Measurements from ENCODE around the gene P4HB.
"Not testable (repeated sequence)": the region's sequence is repeated elsewhere in the genome, so short reads cannot be mapped to it uniquely, and the experiment has no call there.

Gene P4HB

DNA sequence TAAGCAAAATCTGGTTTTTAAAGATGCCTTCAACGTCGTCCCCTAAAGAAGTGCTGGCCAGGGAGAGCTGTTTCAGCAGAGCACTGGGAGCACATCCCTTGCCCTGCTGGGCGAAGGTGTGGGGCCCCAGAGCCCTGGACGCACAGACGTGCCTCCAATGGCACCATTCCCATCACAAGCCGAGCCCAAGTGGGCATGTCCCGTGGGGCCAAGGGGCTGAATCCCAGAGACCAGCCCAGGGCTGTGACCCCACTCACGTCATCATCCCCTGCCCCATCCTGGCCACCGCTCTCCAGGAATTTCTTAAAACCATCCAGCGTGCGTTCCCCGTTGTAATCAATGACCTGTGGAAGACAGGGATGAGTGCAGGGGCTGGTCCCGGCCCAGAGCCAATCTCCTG, 15.4 kb downstream of the P4HB start:
- DNase-seq: no peak

DNA sequence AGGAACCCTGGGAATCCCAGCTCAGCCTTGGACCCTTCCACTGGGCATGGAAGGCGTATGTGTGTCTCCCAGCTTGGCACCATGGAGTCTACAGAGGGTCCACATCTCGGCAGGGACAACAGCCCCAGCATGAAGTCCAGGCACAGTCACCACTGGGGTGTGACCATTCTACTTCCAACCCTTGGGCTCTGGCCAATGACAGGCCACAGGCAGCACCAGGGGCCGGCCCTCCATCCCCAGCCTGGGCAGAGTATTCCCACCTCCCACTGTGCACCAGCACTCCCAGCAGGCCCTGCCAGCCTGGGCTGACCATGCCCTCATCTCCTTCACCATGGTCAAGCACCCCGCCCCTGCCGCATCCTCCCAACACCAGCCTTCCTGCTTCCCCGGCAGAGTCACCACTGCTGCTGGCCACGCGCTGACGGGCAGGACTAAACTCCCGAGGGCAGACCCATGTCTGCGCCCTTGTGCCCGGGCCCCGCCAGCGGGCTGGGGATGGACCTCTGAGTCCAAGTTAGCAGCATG, 15.9 kb downstream of the P4HB start:
- DNase-seq: no peak

DNA sequence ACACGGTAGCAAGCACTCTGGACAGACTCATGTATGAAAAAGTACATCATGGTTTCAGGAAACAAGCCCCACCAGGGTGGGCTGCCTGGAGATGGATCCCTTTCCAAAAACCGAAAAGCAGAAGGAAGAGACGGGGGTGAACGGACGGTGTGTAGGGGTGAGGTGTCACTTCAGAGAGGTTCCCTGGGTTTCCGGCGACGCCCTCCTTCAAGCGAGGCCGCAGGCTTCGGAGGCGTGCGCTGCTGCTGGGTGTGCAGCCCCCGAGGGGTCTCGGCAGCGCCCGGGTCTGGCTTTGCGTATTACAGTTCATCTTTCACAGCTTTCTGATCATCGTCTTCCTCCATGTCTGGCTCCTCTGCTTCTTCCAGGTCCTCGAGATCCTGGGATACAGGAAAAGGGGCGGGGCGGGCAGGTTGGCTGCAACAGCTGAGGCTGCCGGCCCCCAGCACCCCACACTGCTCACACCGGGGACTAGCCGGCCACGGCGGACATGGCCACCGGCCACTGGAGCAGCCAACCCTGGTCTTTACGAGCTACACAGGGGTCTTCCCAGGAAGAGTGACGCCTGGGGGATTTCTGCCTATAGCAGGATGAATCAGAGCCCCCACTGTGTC, 16.5 kb downstream of the P4HB start:
- no peak for DNase-seq

DNA sequence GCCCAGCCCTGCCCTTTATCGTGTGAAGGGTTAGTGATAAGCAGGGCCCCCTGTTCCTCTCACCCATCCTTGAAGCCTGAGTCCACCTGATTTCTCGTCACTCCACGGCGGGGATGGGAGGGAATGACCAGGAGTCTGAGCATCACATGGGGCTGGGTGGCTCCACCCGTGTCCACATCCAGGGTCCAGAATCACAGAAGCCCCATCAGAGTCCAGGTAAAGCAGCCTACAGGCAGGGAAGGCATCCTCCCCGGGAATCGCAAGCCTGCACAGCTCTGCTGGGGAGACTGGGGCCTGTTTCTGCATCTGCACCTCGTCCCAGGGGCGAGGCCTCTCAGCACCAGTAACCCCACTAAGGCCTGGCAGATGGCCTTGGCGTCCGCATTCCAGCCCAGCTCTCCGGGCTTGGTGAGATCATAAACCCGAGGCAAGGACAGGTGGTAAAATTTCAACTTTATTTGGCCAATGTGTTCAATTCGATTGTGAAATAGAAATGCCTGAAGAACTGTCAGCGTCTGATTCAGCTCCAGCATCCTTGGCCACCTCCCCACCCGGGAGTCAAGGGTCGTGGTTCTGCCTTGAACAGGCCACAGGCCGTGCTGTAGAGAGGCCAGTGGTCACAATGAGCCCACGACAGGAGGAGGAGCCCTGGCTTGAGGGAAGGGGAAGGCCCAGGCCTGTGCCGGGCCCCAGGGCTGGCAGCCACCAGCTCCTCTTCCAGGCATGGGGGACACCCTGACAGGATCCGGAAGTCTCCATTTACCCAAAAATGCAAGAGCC, 17.4 kb downstream of the P4HB start:
- no peak for DNase-seq

DNA sequence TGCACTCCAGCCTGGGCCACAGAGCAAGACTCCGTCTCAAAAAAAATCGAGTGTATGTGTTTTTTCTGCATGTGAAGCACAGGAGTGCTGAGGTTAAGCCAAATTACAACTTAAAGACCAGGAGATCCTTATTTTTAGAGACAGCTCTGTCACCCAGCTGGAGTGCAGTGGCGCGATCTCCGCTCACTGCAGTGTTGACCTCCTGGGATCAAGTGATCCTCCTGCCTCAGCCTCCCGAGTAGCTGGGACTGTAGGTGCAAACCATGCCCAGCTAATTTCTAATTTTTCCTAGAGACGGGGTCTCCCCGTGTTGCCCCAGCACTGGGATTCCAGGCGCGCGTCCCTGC, 18.0 kb downstream of the P4HB start:
- DNase-seq: no peak

DNA sequence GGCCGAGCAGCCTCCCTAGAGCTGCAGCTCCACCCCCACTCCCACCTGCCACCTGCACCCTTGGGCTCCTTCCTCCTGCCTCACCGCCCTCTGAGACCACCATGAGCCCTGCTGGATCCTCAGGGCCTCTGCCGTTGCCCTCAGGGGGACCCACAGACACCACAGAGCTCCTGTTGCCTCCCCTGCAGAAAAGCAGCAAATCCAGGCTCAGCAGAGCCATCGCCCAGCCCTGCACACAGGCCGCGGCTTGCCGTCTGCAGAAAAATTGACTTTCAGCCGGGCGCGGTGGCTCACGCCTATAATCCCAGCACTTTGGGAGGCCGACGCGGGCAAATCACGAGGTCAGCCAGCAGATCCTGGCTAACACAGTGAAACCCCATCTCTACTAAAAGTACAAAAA, 18.5 kb downstream of the P4HB start:
- DNase-seq: no peak

DNA sequence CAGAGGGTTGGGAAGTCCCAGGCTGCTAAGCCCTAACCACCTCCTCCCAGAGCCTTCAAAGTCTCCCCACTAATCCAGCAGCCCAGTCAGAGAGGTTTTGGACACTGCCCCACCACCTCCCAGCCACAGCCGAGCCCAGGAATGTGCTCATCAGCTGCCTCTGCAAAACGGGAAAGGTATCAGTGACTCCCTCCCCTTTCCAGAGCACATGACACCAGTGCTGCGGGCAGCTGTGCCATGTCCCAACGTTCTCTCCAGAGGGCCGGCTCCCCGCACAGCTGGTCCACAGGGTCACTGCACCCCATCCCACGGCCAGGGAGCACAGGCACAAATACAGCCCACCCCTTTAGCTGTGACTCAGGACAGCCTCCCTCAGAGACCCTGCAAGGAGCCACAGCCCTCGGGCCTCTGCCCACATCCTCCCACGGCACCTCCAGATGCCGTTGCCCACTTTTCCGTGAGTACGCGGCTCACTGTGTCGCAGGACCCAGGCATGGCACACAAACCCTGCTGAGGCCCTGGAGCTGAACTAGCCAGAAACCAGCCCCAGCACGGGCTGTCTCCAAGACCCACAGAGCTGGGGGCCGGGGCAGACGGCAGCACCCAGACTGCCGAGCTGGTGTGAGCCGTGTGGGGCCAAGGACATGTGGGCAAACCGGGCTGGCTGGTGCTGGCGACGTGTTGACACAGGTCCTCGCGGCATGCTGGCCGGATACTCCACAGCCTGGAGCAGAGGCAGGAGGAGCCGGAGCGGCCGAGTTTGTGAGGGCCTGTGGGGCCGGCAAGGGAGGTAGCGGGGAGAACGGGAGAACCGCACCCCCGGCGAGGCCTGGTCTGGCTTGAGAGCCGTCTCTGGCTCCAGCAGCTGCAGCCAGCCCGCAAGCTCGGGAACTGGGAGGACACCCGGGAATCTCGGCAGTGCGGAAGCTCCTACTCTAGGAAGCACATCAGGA, 19.2 kb downstream of the P4HB start:
- no peak for DNase-seq

DNA sequence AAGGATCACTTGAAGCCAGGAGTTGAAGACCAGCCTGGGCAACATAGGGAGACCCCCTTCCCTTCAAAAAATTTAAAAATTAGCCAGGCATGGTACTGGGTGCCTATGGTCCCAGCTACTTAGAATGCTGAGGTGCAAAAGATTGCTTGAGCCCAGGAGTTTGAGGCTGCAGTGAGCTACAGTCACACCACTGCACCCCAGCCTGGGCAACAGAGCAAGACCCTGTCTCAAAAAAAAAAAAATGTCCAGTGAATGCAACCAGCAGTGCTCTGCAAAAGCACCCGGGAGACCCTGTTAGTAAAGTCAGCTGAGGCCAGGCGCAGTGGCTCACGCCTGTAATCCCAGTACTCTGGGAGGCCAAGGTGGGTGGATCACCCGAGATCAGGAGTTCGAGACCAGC, 20.3 kb downstream of the P4HB start:
- DNase-seq: not testable (repeated sequence)

DNA sequence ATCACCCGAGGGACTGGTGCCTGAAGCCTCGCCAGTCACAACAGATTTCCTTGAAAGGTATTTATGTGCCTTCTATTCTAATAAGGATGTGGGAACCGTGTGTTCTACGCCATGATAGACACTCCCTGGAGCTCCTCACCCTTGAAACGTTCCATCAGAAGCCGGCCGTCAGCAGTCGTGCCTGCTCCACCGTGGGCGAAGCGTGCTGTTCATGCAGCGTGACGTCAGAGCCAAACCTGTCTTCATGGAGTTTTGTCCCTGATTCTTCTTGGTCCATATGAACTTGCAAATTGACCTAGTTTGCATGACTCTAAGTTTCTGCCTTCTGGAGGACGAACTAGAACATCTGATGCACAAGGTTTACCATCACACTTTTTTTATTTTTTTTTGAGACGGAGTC, 21.0 kb downstream of the P4HB start:
- DNase-seq: no peak

DNA sequence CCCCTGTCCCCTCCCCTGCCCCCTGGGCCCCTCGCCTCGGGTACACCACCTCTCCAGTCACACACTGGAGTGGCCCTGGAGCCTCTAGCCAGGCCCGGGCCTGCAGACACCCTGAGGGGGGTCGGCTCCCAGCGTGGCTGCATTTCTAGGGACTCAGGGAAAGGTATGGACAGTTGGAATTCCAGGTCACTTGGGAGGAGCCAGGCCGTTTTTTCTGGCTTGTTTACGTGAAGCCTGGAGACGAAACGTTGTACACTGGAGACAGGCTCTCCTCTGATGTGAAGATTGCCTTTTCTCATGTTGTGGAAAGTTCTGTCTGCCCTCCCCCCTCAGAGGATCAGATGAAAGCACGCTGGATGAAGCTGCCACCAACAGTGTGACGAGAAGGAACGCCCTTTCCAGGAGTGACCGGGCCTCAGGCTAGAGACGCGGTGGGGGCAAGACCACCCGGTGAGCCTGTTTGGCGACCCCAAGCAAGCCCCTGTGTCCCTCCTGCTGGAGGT, 21.5 kb downstream of the P4HB start:
- no peak for DNase-seq

DNA sequence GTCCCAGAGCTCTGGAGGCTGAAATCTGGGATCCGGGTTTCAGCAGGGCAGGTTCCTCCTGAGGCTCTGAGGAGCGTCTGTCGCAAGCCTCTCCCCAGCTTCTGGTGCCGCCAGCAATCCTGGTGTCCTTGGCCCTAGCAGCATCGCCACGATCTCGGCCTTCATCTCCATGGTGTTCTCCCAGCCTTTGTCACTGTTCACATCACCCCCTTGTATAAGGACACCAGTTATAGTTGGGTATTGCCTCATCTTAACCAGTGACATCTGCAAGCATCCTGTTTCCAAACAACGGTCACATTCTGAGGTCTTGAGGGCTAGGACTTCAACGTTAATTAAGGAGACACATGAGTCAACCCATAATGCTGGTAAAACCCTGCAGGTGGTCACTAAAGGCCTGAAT, 22.7 kb downstream of the P4HB start:
- DNase-seq: no peak

DNA sequence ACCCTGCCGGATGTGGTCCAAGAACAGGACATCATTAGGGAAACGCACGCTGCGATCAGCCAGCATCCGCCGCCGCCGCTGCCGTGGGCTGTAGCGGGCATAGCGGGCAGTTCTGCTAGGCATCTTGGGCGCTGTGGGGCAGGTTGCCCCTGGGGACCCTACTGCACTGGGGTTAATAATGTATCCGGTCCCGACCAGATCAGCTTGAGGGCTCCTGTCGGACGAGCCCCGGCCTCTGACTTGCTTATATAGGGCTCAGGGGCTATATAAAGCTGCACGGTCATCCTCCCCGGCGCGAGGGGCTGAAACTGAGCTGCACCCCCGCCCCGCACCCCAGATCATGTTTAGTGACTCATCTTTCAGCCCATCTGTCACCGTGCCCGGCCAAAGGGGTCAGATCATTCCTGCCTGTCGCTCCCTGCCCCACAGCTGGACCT, 25.5 kb downstream of the P4HB start, which contains the start of gene PPP1R27:
PPP1R27 (minus strand) TSS at position 220 of the 437 bp plus-strand sequence; CDS start at position 123, 97 bp downstream.
- DNase-seq: no peak

DNA sequence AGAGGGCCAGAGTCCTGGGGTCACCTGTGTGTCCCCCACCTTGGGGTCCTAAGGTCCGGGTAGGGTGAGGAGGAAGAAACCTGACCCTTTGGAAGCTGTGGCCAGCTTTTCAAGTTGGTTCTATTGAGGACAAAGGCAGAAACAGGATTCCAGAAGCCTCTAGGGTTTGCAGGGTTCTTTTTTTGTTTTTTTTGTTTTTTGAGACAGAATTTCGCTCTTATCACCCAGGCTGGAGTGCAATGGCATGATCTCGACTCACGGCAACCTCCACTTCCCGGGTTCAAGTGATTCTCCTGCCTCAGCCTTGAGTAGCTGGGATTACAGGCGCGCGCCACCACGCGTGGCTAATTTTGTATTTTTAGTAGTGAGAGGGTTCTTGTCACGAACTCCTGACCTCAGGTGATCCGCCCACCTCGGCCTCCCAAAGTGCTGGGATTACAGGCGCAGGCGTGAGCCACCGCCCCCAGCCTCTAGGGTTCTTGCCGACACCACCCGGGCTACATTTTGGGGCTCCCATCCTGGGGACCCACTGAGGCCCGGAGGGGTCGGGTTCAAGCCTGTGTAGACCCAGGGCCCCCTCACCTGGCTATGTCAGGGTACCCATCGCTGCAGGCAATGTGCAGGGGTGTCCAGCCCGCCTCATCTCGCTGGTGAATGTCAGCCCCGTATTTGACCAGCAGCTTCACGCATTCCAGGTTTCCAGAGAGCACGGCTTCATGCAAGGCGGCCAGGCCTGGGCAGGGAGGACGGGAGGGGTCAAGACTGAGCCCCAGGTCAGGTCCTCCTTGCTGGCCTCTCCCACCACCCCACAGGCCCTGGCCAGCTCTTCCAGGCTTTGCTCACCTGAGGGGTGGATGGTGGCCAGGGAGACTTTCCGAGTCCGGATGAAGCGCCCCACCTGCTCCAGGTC, 26.2 kb downstream of the P4HB start:
- no peak for DNase-seq

DNA sequence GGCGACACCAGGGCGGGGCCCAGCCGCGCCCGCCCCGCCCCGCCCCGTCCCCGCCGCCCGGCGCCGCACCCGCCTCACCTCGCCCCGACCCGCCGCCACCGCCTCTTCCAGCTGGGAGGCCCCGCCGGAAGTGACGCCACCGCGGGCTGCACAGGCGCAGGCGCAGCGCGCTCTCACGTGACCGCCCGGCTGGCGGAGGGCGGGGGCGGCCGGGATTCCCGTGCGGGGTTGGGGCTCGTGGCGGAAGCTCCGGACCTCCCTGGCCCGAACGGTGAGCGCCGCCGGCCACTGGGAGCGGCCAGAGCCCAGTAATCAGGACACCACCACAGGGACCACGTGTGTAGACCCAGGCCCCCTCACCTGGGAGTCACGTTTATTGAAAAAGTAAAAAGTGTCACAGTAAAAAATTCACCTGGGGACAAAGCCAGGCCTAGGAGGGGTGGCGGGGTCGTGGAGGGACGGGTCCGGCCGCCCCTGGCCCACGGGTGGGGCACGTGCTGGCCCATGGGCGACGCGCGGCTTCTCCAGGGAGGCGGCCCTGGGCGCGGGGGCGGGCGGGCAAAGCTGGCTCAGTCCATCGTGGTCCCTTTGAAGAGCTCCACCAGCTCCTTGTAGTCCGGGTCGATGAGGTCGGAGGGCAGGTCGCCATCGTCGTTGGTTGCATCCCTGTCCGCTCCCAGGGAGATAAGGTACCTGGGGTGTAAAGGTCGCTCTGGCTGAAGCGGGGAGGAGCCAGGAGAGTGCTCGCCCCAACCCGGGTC, 27.0 kb downstream of the P4HB start, which contains the start of gene MCRIP1:
MCRIP1 (minus strand) TSS at position 132 of the 761 bp plus-strand sequence. CDS start 8,785 bp downstream, outside the sequence.
- peak; percentile 84 for DNase-seq

DNA sequence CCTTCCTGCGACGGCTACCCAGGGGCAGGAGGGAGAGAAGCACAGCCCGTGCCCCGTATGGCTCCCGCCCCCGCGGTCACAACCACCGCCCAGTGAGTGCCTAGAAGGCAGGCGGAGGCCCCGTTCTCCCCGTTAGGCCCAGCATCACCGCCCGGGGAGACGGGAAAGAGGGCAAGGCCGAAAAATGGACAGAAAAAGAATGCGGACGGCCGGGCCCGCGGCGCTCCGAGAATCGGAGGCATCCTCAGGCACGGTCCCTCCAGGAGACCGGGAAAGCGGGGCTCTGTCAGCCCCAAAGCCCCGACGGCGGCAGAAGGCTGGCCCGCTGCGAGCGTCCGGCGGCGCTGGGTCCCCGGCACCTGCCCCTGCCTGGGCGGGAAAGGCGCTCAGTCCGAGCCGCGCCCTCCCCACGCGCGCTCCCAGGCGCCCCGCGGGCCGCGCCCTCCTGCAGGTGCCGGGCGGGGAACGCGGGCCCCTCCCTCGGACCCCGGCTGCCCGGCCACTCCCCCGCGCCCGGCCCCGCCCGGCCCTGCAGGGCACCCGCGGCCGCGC, 27.7 kb downstream of the P4HB start:
- no peak for DNase-seq

DNA sequence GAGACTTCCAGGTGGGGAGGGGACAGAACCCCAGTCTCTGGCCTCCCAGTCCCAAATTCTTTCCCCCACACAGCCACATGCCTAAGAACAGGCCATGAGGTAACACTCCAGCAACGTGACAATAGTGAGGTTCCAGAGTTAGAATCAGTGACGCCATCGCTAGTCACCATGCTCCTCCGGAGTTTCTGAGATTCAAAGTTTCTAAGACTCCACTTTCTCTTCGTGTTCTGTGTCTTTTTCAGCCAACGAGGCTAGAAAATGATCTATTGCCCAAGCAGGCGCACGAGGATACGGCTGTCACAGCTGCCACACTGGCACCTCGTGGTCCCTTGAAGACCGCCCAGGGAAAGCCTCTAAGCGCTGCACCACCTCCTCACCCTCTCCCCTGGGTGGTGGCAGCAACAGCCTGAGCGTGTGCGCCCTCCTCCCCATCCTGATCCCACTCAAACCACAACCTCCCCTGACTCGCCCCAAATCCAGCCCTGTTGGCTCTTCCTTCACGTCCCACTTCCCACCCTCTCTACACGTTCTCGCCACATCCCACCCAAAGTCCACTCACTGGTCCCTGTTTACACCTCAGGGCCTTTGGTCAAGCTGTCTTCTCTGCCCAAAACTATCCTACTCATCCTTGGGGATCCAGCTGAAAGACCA, 28.3 kb downstream of the P4HB start:
- DNase-seq: no peak

DNA sequence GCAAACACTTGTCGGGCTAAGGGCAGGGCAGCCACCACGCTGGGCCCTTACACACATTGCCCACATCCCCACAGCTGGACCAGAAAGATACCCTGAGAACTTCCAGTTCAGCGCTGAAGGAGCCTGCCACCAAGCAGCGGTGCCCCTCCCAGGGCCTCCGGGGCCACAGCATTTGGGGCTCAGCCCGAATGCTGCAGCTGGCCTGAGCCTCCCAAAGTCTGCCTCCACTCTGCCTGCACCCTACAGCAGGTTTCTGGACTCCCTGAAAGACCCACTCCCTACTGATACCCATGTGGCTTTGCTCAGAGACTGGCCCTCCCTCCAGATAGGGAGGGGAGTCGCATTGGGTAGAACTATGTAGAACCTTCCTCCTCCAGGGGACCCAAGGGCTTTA, 28.8 kb downstream of the P4HB start:
- no peak for DNase-seq

DNA sequence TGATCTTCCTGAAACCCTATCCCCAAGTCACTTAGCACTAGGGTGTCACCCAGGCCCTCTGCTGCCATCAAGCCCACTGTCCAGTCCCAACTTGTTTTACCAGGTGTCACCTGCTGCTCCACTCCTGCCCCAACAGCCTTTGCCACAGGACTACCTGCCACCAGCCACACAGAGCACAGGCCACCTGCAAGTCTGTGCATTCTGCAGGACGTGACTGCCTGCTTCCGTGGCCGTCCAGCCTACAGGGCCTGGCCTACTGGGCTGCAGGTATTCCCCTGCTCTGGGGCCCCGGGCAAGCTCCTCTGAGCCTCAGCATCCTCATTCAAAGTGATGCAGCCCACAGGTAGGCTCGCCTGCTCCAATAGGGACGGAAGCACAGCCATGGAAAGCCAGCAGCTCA, 30.5 kb downstream of the P4HB start:
- no peak for DNase-seq

DNA sequence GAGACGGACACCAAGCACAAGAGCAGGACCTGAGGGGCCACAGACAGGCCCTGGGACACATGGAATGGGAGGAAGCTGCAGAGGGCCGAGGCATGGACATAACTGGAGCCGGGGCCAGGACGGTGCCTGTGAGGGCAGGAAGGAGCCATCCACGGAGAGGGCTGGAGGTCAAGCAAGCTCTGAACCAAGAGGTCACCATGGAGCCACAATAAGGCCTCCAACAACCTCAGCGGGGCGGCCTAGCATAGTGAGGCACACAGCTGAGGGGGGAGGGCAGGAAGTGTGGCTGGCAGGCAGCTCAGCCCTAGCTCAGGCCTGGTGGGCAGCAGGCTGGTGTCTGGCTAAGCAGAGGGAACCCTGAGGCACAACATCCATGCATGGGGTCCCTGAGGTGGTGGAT, 31.7 kb downstream of the P4HB start:
- no peak for DNase-seq

DNA sequence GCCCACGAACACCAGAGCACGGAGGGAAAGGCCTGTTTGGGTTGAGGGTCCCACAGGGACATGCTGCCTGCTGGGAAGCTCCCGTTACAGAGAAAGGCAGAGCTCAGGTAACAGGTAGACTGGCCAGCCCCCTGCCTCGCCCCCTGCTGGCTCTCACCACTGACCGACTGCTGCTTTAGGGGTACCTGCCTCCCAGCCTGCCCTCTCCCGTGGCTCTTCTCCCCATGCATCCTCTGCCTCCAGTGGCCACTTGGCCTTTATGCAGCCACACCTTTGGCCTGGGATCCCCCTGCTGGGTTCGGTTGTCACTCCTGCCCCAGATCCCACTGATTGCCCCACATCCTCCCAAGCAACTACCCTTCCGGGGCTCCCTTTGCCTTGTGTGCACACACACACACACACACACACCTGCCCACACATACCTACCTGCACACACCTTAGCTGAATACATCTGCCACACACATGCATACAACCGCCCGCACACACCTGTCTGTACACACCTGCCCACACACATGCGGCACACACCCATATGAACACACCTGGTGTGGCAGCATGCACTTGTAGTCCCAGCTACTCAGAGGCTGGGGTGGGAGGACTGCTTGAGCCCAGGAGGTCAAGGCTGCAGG, 34.4 kb downstream of the P4HB start:
- DNase-seq: no peak

Data from NCI-H1105 (cell line).